NCI-H460 (cell line): ENCODE data around the gene CGB3. TPM values are rescaled to one million over a fixed set of nuclear protein-coding genes. Genes with fewer than 3 reads are reported as not detected.

Experiments used
- DNase-seq: peaks from one replicate; pipeline ENCODE4 v3.0.0-alpha.2; 2016; ENCODE audit warnings: low read depth; ENCODE audit errors: extremely low read depth
- total RNA-seq: library from RNA; depleted of rRNA; stranded (reverse); fragments of >200 nt; shearing (Covaris generic); gene quantifications from 2 replicates; pipeline ENCODE4 v1.2.3, GENCODE V29; 2014

The CGB3 gene
- total RNA-seq, 1 experiment from 2014 or later, result not detected

- no peak for DNase-seq
Observed at GRCh38 chr19:49017041-49017665, 7.0 kb downstream of the CGB3 start, which contains the start of gene LHB. TSS of gene LHB (minus strand) at chr19:49017091. CDS start at chr19:49017081, 10 bp downstream.

- DNase-seq, result no peak
Observed at GRCh38 chr19:49016067-49016839, 7.9 kb downstream of the CGB3 start.

GRCh38 chr19:49014870-49015255 is 9.3 kb downstream of the CGB3 start:
- DNase-seq, result no peak

GRCh38 chr19:49014123-49014869 is 9.8 kb downstream of the CGB3 start:
- DNase-seq, result no peak

GRCh38 chr19:49011194-49011593 is 12.9 kb downstream of the CGB3 start:
- DNase-seq, result no peak

GRCh38 chr19:49010453-49010852 is 13.7 kb downstream of the CGB3 start:
- no peak for DNase-seq

GRCh38 chr19:49009828-49010227 is 14.3 kb downstream of the CGB3 start:
- no peak for DNase-seq

GRCh38 chr19:49006905-49007304 is 17.2 kb downstream of the CGB3 start:
- no peak for DNase-seq

- DNase-seq, result no peak
Observed at GRCh38 chr19:49004964-49005614, 19.0 kb downstream of the CGB3 start.

GRCh38 chr19:49004133-49004532 is 20.0 kb downstream of the CGB3 start:
- DNase-seq, result no peak

GRCh38 chr19:48999481-49000325 is 24.4 kb downstream of the CGB3 start:
- peak; percentile 36 for DNase-seq

- peak; percentile 40 for DNase-seq
Observed at GRCh38 chr19:48997972-48998371, 26.2 kb downstream of the CGB3 start.

- DNase-seq, result no peak
Observed at GRCh38 chr19:48994035-48994386, 30.1 kb downstream of the CGB3 start.

- DNase-seq, result peak; percentile 98
Observed at GRCh38 chr19:48993175-48994034, 30.7 kb downstream of the CGB3 start, which contains the start of the genes GYS1 and RUVBL2. TSS of gene GYS1 (minus strand) at chr19:48993309. CDS start at chr19:48993112, 197 bp downstream. TSS of gene RUVBL2 (plus strand) at chr19:48993887. CDS start at chr19:48993912, 25 bp downstream.

GRCh38 chr19:48992581-48993174 is 31.5 kb downstream of the CGB3 start:
- DNase-seq, result no peak

- DNase-seq, result peak; percentile 51
Observed at GRCh38 chr19:48991873-48992580, 32.1 kb downstream of the CGB3 start.

- DNase-seq, result no peak
Observed at GRCh38 chr19:48991011-48991609, 33.0 kb downstream of the CGB3 start.
